Vagina (tissue), 2 donors: ENCODE data around the gene EML3. TPM values are rescaled to one million over a fixed set of nuclear protein-coding genes. Genes with fewer than 3 reads are reported as not detected.

Source experiments
- DNase-seq, 2 donors: peaks; one replicate each; pipeline ENCODE4 v3.0.0-alpha.2; 2017; ENCODE audit errors: extremely low spot score in 2 of 2
- H3K27ac ChIP-seq: fragments of 200-600 bp; sonication (generic); one replicate; pipeline ENCODE4 v1.5.1; 2019
- H3K27me3 ChIP-seq: fragments of 200-600 bp; sonication (generic); one replicate; pipeline ENCODE4 v1.5.1; 2019
- H3K36me3 ChIP-seq, 2 donors: fragments of 200-600 bp; sonication (generic); one replicate each; pipeline ENCODE4 v1.5.1; 2017 to 2019
- H3K4me1 ChIP-seq: fragments of 200-600 bp; sonication (generic); one replicate; pipeline ENCODE4 v1.5.1; 2019
- H3K4me3 ChIP-seq, 2 donors: fragments of 200-600 bp; sonication (generic); 1 replicate in 1 of 2; 2 replicates in 1 of 2; pipeline ENCODE4 v1.5.1; 2016 to 2019
- H3K9me3 ChIP-seq: fragments of 200-600 bp; sonication (generic); one replicate; pipeline ENCODE4 v1.5.1; 2019
- CTCF ChIP-seq, 3 experiments: fragments of 450-650 bp in 2 of 3; fragments of 200-600 bp in 1 of 3; sonication (generic) in 1 of 3; IDR thresholded peaks; one replicate each; pipeline ENCODE4 v1.5.1; 2017 to 2019; ENCODE audit warnings: antibody characterized with exemption in 3 of 3, mild to moderate bottlenecking in 2 of 3, moderate library complexity in 2 of 3
- POLR2A ChIP-seq, 2 donors: fragments of 450-650 bp; IDR thresholded peaks; one replicate each; pipeline ENCODE4 v1.6.1; 2017; ENCODE audit warnings: antibody characterized with exemption in 2 of 2, mild to moderate bottlenecking in 2 of 2, moderate library complexity in 2 of 2
- POLR2AphosphoS5 ChIP-seq, 2 donors: sonication (generic); formaldehyde crosslinking; IDR thresholded peaks; one replicate each; pipeline ENCODE4 v1.9.0; 2017; ENCODE audit warnings: antibody characterized with exemption in 2 of 2, mild to moderate bottlenecking in 2 of 2, low read depth in 1 of 2; ENCODE audit not compliant: insufficient read depth in 1 of 2
- intact Hi-C: fragments of 100-400 bp; cut with DNase I; formaldehyde crosslinking; loops from one replicate; pipeline ENCODE4 v1.15.1; 2023
- total RNA-seq: library from RNA; depleted of rRNA; stranded (reverse); fragments of >200 nt; gene quantifications from one replicate; pipeline ENCODE4 v1.2.3, GENCODE V29; 2016

The EML3 gene
- total RNA-seq, 1 donor from 2014 or later: 69.0 TPM

GRCh38 chr11:62556108-62556874 is 56.3 kb downstream of the EML3 start:
- peak in 1 of 2 donors; percentile 97 for DNase-seq
- TF ChIP-seq POLR2AphosphoS5 (IDR thresholded peaks at IDR 0.05; ENCODE audit: insufficient read depth in 1 of 2, low read depth in 1 of 2) (peak; percentile 56 to 88), POLR2A (IDR thresholded peaks at IDR 0.05) (no peak)
- intact Hi-C loops: no loop called here
- Histone ChIP-seq H3K27ac (peak overlapping the region; percentile 98), H3K27me3 (no peaks in the 10 kb centered on the region), H3K9me3 (no peaks in the 10 kb centered on the region), H3K36me3 (peaks cover 0 to 15% of the 10 kb centered on the region in 2 donors), H3K4me3 (peak overlapping the region; percentile 9 to 33), H3K4me1 (peaks cover 96% of the 10 kb centered on the region)

- peak overlapping the region in 1 of 2 donors; percentile 33 for H3K4me3 ChIP-seq
- intact Hi-C loops: no loop called here
- H3K36me3 ChIP-seq: peaks cover 0 to 15% of the 10 kb centered on the region in 2 donors
- H3K4me1 ChIP-seq: peaks cover 96% of the 10 kb centered on the region
- TF ChIP-seq CTCF (IDR thresholded peaks at IDR 0.05) (no peak), POLR2AphosphoS5 (IDR thresholded peaks at IDR 0.05; ENCODE audit: insufficient read depth in 1 of 2, low read depth in 1 of 2) (no peak), POLR2A (IDR thresholded peaks at IDR 0.05) (no peak)
- no peak for DNase-seq
- H3K27me3 ChIP-seq: no peaks in the 10 kb centered on the region
- H3K9me3 ChIP-seq: no peaks in the 10 kb centered on the region
- peak overlapping the region; percentile 98 for H3K27ac ChIP-seq
Measured at GRCh38 chr11:62555464-62556107, 57.0 kb downstream of the EML3 start.

- Histone ChIP-seq H3K9me3 (no peaks in the 10 kb centered on the region), H3K27me3 (no peaks in the 10 kb centered on the region), H3K4me3 (no peak overlapping the region), H3K36me3 (peaks cover 0 to 12% of the 10 kb centered on the region in 2 donors), H3K27ac (peak overlapping the region; percentile 98), H3K4me1 (peaks cover 96% of the 10 kb centered on the region)
- intact Hi-C loops: no loop called here
- DNase-seq: no peak
- TF ChIP-seq CTCF (IDR thresholded peaks at IDR 0.05) (no peak), POLR2AphosphoS5 (IDR thresholded peaks at IDR 0.05; ENCODE audit: insufficient read depth in 1 of 2, low read depth in 1 of 2) (no peak), POLR2A (IDR thresholded peaks at IDR 0.05) (no peak)
Measured at GRCh38 chr11:62554387-62555167, 58.0 kb downstream of the EML3 start.

GRCh38 chr11:62553839-62554361 is 58.7 kb downstream of the EML3 start:
- H3K4me1 ChIP-seq: peaks cover 99% of the 10 kb centered on the region
- intact Hi-C loops: no loop called here
- H3K36me3 ChIP-seq: peaks cover 0 to 5% of the 10 kb centered on the region in 2 donors
- no peak for DNase-seq
- TF ChIP-seq POLR2AphosphoS5 (IDR thresholded peaks at IDR 0.05; ENCODE audit: insufficient read depth in 1 of 2, low read depth in 1 of 2) (no peak), CTCF (IDR thresholded peaks at IDR 0.05) (no peak), POLR2A (IDR thresholded peaks at IDR 0.05) (no peak)
- H3K4me3 ChIP-seq: peak overlapping the region; percentile 21 to 41
- no peaks in the 10 kb centered on the region for H3K9me3 ChIP-seq
- H3K27ac ChIP-seq: peak overlapping the region; percentile 98
- H3K27me3 ChIP-seq: no peaks in the 10 kb centered on the region
